Inflammatory macrophage (primary cell): ENCODE measurements around the gene IFT43.

Experiments used
- DNase-seq, 2 donors: peaks; one replicate each; pipeline ENCODE4 v3.0.0-alpha.2; 2020 to 2022

Gene IFT43

DNA sequence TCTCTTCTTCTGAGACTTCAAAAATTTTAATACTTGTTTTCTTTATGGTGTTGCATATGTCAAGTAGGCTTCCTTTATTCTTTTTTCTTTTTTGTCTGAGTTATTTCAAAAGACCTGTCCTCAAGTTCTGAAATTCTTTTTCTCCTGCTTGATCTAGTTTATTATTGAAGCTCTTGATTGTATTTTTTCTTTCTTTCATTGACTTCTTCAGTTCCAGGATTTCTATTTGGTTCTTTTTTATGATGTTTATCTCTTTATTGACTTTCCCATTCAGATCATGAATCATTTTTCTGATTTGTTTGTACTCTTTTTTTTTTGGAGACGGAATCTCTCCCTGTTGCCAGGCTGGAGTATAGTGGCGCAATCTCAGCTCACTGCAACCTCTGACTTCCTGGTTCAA is 34.1 kb downstream of the IFT43 start:
- no peak for DNase-seq

DNA sequence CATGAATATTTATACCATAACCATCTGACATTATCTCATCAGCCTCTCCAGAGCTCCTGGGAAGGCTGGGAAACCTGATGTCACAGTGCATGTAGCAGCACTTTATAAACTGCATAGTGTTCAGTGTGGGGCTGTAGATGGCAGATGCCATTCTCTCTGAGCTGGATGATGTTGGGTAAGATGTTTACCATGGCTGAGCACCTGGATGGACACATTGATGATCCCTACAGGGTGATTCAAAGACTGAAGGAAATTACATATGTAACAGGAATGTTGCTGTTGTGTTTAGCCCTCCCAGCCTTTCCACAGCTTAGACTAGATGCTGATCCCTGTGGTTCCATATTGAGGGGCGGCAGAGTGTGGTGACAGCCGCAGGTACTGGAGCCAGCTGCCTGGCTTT is 37.4 kb downstream of the IFT43 start:
- no peak for DNase-seq

DNA sequence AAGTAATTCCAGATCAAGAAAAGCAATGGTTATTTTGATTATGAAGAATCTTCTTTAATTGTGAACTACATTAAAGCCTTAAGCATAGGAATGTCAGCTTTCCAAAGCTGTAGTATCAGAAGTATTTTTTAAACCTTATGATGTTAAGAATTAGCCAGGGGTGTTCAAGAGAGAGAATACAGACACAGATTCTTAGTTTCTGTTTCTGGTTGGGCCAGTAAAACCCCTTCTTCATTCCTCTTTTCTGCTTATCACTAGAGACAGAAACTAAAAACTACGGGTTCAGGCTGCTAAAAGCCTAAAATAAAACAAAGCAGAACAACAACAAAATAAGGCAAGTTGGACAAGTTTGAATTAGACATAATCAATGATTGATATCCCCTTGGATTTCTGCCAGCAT is 38.2 kb downstream of the IFT43 start:
- no peak for DNase-seq

DNA sequence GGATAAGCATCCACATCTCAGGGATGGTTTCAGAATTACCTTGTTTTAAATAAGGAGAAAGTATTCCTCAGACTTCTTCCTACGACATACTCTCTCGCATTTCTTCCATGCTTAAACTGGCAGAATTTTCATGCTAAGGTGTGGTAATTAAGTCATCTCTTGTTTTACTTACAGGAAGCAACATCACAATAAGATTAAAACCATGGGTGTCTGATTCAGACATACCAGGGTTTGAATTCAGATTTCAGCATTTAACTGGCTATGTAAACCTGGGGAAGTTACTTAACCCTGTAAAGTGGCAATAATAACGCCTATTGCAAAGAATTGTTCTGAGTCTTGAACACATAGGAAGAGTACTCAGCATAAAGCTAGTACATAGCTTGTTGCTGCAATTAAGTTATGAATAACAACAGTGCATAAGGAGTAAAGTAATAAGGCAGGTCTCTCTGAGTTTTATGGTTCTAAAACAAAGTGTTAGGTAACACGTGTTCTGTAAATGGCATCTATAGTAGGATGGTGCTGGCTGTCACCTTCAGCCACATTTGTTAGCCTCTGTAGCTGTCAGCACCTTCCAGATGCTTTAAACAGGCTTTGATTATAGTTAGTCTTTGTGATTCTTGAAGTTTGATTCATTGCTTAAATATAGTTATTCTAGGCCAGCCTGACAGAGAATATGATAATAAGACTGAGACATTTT is 38.8 kb downstream of the IFT43 start:
- no peak for DNase-seq

DNA sequence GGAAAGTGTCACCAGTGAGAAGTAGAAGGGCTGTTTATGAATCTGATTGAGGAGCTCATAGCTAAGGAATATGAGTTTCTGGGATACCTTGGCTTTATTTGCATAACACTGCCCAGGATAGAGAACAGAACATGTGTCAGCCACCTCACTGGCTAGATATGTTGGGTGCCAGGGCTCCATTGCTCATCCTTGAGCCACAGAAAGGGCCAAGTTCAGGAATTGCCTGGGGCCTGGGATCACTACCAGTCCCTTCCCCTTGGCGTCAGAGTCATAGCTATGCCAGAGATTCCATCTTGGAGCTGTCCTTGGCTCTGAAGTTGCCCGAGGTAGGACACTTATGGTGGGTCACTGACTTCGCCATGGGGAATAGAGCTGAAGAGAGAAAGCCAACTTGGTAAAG is 49.0 kb downstream of the IFT43 start:
- no peak for DNase-seq

DNA sequence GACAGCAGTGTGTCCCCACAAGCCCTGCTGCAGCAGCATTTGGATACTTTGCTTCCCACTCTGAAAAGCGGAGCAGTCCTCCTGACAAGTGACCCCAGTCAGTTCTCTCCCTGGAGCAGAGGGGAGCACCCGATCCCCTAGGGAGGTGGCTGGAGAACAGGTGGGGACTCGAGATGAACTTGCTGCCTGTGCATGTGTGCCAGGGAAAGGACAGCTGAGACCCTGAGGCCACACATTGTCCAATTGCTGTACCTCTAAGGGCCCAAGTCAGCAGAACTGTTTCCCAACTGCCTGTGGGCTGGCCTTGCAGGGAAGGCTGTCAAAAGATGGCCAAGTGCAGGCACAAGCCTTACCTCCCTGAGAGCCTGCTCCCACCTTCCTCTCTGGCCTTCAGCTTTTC is 55.1 kb downstream of the IFT43 start:
- no peak for DNase-seq

DNA sequence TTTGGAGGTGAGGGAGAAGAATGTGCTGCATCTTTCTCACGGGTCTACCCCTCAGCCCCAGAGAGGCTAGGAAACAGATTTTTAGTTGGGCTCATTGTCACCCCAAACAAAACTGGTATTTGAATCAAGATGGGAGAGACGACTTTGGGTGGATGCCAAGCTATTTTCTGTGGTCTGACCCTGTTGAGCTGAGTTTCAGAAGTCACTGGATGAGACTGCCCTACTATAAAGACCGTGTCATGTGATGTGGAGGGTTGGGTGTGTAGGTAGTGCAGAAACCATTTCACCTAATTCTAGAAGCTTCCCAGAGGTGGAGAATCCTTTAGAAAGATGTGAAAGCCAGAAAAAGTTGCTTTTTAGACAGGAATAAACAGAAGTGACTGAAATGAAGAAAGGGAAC is 60.2 kb downstream of the IFT43 start:
- DNase-seq = no peak

DNA sequence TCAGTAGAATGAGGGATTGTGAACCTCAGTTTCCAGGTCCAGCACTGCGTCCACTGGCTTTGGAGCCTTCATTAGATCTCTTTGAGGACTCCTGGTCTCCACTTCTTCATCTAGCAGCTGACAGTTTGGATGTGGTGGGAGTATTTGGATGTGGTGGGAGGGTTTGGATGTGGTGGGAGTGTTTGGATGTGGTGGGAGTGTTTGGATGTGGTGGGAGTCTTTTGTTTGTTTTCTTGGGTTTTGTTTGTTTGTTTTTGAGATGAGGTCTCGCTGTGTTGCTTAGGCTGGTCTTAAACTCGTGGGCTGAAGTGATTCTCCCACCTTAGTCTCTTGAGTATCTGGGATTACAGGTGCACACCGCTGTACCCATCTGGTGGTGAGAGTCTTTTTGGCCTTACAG is 64.7 kb downstream of the IFT43 start:
- no peak for DNase-seq

DNA sequence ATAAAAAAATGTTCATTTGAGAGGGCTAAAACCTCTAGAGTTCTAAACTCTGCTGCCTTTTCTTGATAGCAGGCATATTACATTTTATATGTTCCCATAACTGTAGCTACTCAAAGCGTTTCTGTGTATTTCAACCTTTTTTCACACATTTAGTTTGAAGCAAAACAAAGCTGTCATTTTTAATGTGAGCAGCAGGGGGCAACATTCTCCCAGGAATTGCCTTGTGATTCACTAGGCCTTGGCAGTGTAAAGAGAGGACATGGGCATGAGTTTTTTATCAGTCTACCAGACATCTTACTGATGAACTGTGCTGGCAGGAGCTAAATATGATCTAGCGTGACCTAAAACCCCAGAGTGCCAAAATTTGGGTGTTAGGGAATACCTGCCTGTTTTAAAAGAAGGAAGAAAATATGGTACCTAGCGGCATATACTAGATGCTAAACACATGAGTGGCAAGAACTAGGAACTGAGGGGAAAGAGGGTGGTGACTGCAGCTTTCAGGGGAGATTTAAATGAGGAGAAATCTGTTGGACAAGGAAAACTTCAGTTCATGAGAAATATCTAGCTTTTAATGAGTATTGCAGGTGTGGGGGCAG is 65.3 kb downstream of the IFT43 start:
- DNase-seq = peak; percentile 75 to 78

DNA sequence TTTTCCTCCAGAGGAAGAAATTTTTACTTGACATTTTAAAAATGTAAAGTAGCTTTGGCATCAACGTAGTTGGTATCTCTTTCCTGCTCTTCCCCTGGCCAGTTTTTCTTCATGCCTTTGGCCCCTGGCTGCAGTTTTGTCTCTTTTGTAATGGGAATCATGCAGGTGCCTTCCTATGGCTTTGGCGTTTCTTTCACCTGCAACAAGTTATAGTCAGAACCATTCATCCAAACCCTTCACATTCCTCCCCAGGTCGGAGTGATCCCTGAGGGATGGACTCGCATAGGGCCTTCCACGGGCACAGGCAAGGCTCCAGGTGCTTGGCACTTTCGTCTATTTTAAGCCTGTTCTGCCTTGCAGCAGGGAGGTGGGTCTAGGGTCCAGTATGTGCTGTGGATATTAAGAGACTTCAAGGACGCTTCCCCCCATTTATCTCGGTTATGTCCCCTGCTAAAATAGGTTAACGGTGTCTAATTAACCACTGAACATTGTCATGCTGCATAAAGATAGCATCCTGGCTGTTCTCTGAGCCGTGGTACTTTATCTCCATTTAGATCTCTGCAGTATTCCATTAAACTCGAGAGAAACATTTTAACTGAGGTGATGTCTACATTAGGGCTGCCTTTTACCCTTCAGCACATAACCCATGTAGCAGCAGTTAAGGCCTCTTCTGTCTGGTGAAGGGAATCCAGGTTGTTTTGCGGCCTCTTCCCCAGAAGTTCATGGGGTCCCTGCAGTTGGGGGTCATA is 66.3 kb downstream of the IFT43 start:
- DNase-seq = no peak

DNA sequence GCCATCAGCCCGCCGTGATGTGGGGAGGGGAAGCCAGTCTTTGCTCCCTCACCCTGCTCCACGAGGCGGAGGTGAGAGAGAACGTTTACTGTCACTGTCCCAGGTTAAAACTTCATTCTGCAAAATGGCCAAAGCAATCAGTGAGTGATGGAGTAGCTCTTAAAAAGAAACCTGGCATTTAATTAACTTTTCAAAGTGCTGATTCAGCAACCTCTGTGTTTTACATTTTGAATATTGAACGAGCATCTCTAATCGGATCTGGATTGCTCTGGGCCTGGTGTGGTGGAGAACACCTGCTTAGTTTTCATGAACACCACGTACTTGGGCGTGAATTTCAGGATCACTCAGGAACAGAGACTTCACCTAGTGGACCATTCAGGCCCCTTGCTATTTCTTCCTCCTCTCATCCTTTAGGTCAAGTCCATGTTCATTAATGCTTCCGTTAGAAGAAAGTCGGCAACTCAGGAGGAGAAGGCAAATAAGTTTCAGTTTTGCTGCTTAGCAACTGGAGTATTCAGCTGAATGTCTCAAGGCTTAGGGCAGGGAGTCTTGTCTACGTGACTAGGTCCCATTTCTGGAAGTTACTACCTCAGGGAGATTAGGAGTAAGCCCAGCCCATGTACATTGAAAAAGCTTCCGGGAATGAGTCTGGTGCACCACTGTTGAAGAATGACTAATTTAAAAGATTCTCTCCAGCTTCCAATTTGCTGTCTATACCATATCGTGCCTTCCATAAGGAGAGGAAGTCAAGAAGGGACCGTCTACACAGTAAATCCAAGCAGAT is 68.2 kb downstream of the IFT43 start:
- no peak for DNase-seq

DNA sequence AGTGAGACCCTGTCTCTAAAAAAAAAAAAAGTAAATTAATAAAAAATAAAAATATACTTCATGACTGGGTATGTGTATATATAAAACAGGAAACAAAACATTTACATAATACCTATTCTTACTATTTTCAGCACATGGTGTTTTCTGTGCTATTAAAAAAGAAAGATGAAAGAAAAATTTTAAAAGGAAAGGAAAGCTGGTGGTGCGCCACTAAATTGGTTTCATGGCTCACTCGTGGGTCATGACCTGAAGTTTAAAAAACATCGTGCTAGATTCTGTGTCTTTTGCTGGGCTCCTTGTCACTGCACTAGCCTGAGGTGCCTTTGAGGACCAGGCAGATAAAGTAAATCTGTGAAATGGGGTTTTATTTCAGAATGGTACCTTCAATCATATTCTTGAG is 69.8 kb downstream of the IFT43 start:
- no peak for DNase-seq

DNA sequence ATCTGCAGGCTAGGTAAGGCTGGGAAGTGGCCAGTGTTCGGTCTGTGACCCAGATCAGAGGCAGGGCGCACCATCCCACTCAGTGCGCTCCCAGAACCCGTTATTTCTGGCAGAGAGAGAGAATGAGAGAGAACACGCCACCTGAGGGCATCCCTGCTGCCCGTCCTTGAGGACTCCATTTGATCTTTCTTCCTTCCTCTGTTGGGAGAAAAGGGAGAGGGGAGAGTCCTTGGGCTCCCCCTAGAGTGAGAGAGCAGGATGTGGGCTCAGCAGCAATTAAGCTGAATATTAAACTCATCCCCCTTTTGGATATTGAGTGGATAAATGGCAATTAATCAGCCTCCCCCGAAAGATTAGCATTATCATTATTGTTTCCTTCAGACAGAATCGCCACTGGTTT is 70.6 kb downstream of the IFT43 start:
- DNase-seq = no peak

DNA sequence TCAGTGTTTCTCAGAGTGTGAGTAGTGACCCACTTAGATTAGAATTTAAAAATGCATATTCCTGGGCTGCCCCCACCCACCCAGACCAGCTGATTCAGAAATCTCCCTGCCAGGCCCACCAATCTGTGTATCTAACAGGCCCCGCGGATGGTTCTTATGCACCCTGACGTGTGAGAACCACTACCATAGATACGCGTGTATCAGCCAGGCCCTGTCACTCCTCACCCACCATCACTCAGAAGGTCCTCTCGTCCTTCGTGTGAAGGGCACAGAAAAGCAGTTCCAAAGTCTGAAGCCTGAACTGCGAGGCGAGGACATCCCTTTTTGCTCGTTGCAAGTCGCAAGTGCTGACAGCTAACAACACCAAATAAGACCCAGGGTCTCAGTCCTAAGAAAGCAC is 72.4 kb downstream of the IFT43 start:
- no peak for DNase-seq

DNA sequence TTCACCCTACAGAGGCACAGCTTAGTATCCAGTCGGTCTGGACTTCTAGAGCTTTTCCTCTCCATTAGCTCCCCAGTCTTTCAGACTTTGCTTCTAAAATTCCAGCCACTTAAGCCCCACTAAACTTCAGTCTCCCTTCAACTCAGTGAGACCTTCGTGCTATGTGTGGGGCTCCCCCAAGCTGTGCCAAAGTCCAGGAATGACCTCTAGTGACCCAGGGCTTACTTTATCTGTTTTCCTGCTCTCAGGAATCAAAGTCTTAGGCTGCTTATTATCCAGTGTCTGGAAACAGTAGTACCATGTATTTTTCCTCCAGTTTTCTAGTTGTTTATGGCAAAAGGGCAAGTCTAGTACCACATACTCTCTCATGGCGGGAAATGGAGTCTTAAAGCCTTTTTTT is 77.8 kb downstream of the IFT43 start:
- no peak for DNase-seq

DNA sequence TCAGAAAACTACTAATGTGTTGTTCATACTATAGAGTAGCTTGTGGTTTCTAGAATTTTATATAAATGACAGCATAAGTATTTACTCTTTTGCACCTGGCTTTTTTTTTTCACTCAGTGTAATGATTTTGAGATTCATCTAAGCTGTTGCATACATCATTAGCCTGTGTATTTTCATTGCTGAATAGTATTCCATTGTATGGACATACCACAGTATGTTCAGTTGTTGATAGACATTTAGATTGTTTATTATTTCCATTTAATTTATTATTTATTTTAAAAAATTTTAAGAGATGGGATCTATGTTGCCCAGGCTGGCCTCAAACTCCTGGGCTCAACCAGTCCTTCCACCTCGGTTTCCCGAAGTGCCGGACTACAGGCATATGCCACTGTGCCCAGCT is 80.0 kb downstream of the IFT43 start:
- DNase-seq = no peak

DNA sequence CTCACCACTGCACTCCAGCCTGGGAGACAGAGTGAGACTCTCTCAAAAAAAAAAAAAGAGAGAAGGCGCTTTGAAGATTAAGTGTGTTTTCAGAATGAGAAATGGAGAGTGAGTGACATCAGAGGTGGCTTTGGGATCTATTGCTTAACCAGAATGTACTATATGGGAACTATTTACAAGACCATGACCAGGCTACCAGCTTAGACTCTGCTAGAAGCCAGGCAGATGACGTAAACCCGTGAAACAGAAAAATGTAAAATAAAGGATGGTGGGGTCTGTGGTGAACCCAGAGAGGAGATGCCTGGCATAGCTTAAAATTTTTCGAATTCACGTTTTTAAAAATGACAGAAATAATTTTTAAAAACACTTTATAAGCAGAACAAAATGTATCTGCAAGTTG is 82.0 kb downstream of the IFT43 start:
- no peak for DNase-seq

DNA sequence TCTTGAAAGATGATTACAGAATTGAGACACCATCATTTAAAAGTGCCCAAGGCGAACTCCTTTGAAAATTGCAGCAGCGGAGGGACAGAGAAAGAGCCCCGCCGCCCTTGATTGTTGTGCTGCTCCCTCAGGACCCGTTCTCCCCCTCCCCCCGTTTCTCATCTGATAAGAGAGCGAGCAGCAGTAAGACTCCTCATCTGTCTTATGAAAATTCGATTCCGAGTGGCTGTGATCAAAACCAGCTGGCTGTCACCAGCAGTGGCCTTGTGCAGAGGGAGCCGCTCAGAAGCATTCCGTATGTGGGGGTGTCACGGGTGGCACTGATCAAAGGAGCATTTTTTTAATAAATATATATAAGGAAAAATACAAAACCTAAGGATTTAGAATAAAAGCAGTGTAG is 88.2 kb downstream of the IFT43 start:
- no peak for DNase-seq

DNA sequence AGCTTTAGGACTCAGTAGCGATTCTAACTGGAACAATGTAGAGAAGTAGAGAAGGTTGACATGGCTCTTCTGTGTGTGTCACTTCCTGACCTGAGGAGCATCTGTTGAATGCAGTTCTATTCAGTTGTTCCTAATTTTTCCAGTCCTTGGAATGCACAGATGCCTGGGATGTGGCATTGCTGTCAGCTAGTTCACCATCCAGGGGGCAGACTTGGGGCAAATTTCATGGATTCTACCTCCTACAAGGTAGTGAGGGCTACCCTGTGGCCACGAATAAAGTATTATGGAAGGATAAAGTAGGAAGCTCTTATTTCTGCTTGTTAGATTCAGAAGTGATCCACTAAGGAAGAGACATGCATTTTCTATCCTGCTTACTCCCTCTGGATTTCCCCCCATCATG is 91.8 kb downstream of the IFT43 start:
- no peak for DNase-seq

DNA sequence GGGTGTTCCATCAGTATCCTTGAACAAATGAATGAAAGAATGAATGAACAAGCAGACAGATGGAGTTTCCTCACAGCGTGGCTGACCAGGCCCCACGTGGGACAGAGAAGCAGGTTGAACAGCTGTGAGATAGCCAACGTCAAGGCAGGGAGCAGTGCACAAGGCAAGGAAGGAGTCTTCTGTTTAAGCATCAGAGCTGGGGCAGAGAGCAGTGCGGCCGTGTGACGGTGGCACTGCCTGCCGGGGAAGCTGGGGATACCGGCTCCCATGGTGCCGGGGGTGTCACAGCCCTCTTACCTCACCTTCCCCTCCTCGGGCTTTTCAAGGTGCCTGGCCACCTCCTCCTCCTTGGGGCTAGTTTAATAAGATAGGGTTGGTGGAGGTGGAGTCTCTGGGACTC is 92.9 kb downstream of the IFT43 start:
- DNase-seq = no peak

DNA sequence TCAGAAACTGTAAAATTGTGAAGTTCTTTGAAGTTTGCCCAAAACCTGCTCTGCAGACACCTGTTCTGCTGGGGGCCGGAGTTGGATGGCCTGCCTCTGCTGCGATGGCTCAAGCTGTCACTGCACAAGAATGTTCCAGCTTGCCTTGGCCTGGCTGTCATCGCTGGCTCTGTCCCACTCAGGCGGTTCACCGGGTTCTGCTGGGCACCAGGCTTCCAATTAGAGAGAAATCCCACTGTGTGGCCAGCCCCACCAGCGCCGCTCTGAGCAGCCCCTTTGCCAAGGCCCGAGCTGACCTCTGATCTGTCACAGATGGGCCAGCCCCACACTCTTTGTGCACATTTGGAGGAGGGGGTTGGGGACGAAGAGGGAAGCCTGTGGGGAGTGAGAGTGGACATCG is 94.5 kb downstream of the IFT43 start:
- no peak for DNase-seq

DNA sequence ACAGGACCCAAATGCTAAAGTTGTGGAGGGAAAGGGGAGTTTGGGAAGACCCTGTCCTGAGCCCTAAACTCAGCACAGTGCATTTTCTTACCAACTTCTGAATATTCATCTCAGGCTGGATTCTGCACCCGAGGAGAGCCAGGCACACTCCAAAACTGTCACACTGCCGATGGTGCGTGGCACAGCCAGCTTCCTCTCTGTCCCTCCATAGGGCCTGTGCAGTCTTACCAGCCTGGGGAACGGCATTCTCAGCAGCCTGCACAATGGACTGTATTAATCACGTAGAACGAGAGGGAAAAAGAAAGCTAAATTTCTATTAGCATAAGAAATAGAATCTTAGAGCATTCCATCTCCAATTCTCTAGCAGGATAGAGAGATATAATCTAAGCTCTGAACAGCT is 94.9 kb downstream of the IFT43 start:
- DNase-seq = no peak

DNA sequence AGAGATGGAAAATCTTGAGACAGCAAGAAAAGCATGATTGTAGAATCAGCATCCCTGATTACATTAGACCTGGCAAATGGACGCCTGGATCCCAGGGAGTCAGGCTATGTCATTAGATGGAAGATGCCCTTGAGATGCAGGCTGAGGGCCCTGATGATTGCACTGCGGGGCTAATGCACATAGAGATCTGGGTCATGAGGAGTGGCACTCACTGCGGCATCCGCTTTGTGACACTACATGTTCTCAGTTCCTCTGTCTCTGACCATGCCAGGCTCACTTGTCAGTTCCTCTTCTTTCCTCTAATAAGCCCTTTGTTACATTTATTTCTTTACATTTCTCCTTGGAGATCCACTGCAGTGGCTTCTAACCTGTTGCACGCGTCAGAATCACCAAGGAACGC is 96.1 kb downstream of the IFT43 start:
- DNase-seq = peak; percentile 21 to 27
